Measurements from ENCODE around the gene RNF181.

DNA sequence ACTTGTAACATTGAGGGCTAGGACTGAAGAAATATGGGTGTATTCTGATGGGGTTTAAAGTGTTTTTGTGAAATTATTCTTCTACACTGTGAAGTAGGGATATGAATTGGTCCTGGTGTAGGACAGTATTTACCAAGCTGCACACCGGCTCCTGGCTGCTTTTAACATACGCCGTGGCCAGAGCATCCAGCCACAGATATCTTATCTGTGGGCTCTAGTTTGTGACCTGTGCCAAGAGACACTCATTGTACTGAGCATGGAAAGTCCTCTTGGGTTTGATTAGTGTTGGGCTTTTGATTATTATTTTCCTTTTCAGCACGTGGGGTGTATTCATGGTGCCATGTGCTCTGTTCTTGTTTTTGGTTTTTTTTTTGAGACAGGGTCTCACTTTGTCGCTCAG is 28.4 kb downstream of the RNF181 start:
- TF ChIP-seq GATA3 (IDR thresholded peaks at IDR 0.05; ENCODE audit: low read depth, low read length) (no peak), GATA2 (IDR thresholded peaks at IDR 0.05; ENCODE audit: low read depth, low read length) (no peak)
